HG02763 (cell line): ENCODE results near the gene THRAP3.
A peak's percentile ranks its signal among the peaks of the same experiment; 100 is the strongest.
"Not testable (repeated sequence)": the region's sequence is repeated elsewhere in the genome, so short reads cannot be mapped to it uniquely, and the experiment has no call there.

ENCODE experiments used
- ATAC-seq: cut with Tn5 transposase; IDR thresholded peaks from one replicate; pipeline ENCODE4 v1.9.1; 2021; ENCODE audit warnings: mild to moderate bottlenecking, moderate library complexity; ENCODE audit not compliant: unreplicated experiment

THRAP3 gene, protein sequence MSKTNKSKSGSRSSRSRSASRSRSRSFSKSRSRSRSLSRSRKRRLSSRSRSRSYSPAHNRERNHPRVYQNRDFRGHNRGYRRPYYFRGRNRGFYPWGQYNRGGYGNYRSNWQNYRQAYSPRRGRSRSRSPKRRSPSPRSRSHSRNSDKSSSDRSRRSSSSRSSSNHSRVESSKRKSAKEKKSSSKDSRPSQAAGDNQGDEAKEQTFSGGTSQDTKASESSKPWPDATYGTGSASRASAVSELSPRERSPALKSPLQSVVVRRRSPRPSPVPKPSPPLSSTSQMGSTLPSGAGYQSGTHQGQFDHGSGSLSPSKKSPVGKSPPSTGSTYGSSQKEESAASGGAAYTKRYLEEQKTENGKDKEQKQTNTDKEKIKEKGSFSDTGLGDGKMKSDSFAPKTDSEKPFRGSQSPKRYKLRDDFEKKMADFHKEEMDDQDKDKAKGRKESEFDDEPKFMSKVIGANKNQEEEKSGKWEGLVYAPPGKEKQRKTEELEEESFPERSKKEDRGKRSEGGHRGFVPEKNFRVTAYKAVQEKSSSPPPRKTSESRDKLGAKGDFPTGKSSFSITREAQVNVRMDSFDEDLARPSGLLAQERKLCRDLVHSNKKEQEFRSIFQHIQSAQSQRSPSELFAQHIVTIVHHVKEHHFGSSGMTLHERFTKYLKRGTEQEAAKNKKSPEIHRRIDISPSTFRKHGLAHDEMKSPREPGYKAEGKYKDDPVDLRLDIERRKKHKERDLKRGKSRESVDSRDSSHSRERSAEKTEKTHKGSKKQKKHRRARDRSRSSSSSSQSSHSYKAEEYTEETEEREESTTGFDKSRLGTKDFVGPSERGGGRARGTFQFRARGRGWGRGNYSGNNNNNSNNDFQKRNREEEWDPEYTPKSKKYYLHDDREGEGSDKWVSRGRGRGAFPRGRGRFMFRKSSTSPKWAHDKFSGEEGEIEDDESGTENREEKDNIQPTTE

DNA sequence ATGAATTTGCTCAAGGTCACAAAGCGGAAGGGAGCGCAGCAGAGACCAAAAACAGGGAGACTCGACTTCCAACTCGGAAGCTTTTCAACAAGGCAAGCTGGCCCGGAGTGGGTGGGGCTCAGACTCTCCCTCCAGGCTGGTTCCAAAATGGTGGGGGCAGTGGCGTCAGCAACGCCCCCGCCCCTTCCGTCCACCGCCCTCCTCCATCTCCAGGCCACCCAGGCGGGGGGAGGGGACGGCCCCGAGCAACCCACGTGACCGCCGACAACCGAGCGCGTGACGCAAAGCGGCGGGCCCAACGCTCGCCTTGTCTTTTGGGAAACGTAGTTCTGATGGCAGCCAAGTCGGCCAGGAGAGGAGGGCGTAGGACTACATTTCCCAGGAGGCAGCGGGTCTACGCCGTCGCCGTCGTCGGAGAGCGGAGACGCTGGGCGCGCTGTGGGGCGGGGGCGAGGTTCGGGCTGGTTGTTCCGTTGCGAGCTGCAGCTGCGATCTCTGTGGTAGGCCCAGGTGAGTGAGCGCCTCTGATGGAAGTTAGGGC lies at the start of gene THRAP3:
TSS of gene THRAP3 (plus strand) at position 448 of the 541 bp plus-strand sequence. CDS start 58,121 bp downstream, outside the sequence.
- peak; percentile 93 for ATAC-seq

DNA sequence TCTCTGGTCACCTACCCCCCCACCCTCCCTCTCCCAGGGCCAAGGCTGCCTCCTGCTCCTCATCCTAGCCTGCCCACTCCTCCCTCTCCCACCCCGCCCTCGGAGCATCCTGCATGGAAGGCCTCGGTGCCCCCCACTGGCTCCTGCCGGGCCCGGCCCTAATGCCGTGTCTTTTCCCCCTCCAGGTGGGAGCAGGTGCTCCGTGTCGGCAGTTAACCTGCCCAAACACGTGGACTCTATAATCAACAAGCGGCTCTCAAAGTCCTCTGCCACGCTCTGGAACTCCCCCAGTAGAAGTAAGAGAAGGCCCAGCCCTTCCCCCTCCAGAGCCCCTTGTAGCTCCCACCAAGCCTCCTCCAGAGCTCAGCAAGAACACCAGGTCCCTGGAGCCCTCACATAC lies 49.5 kb upstream of the THRAP3 start:
- ATAC-seq = no peak

- no peak for ATAC-seq
Observed at GRCh38 chr1:36175137-36176095, 48.8 kb upstream of the THRAP3 start.

DNA sequence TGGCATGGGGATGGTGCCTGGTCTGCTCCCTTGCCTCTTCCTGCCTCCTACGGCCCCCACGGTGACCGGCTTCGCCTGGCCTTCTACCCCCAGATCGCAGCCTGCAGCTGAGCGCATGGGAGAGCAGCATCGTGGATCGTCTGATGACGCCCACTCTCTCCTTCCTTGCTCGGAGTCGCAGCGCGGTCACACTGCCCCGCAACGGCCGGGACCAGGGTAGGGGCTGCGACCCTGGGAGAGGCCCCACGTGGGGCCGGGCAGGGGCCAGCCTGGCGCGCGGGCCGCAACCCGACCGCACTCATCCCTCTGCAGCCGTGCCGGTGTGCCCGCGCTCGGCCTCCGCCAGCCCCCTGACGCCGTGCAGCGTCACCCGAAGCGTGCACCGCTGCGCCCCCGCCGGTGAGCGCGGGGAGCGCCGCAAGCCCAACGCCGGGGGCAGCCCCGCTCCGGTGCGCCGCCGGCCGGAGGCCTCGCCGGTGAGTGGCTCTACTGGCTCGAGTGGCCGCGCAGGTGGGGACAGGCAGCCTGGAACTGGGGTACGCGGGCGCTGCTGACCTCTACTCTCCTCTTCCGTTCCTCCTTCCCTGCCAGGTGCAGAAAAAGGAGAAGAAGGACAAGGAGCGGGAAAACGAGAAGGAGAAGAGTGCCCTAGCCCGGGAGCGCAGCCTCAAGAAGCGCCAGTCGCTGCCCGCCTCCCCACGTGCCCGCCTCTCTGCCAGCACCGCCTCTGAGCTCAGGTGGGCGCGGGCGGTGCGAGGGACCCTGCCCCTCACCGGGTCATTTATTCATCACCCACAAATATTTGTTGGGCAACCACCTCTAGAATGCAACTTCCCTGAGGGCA lies 47.9 kb upstream of the THRAP3 start:
- no peak for ATAC-seq

DNA sequence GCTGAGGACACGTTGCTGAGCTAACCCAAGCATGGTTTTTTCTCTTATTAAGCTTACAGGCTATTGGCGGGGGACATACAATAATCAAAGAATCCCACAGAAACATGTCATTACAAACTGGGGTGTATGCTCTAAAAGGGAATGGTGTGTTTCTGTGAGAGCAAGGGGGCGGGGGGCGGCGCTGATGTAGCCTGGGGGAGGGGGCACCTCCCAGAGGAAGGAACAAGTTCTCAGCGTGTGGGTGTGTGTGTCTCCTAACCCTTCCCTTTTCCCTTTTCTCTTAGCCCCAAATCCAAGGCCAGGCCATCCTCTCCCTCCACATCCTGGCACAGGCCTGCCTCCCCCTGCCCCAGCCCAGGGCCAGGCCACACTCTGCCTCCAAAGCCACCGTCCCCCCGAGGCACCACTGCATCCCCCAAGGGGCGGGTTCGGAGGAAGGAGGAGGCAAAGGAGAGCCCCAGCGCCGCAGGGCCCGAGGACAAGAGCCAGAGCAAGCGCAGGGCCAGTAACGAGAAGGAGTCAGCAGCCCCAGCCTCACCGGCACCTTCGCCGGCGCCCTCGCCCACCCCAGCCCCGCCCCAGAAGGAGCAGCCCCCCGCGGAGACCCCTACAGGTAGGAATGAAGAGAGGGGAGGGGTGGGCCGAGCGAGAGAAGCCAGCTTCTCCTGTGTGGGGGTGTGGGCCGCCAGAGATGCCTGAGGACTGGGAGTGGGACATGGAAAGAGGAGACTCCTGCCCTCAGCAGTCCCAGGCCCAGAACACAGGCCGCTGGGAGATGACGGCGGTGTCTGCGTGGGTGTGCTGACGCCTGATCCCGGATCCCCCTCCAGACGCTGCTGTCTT lies 46.4 kb upstream of the THRAP3 start:
- no peak for ATAC-seq

- no peak for ATAC-seq
Observed at GRCh38 chr1:36178471-36179219, 45.6 kb upstream of the THRAP3 start.

- ATAC-seq = no peak
Observed at GRCh38 chr1:36179220-36179600, 45.0 kb upstream of the THRAP3 start.

DNA sequence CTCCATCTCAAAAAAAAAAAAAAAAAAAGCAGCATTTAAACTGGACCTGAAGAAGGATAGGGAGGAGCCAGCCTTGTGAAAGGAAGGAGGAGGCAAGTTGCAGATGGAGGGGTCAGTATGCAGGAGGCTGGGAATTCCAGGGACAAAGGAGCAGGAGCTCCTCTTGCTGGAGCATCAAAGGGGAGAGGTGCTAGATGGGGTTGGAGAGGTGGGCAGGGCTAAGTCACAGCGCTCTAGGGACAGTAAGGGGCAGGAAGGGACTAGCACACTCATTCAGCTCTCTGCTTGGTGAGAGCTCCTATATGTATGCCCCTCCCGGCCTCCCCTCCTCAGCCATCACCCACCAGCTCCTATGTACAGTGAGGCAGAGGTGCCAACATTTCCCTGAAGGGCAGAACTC lies 41.5 kb upstream of the THRAP3 start:
- ATAC-seq = no peak

DNA sequence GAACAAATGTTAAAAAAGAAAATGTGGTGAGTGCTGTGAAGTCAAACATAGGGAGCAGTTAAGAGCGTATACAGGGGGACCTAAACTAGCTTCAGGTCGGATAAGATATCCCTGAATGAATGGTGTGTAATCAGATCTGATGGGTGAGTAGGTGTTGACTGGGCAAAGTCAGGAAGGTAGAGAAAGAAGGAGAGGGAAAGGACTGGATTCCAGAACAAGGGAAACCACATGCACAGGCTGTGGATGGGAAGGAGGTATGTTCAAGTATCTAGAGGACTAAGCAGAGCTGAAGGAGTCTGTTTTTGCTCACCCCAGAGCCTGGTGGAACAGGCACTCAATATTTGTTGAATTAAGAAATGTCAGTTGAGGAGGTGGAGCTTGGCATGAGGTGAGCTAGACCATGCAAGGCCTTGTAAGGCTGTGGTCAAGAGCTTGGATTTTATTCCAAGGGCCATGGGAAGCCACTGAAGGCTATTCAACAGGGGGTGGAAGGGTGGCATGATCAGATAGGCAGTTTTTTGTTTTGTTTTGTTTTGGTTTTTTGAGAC lies 40.9 kb upstream of the THRAP3 start:
- ATAC-seq = no peak

DNA sequence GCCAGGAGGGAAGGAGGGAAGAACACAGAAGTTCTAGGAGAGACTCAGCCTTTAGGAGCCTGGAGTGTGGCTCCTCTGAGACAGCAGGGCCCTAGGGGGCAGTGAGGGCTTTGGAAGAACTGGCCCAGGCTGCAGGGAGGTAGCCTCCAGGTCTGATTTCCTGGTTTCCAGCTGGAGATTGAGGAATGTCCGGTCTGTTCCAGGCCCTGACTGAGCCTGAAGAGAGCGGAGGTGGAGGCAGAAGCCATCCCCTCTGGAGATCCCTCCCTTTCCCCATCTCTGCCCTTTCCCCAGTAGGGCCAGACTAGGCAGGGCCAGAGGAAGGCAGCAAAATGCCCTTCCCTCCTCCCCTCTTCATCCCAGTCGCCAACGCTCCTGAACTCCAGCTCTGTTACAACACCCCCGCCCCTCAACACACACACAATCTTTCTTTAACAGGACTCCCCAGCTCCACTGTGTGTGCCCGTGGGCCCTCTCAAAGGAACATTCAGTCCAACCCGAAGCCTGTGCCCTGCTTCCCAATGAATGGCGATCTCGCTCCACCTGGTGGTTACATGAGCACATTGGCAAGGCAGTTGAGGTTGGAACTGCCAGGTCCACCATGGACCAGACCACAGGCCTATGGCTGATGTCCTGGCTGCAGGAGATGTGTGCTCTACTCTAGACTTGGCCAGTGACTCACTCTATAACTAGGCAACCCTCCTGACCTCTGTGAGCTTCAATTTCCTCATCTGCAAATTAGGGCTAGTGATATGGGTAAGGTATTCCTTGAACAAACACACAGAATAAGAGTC lies 36.2 kb upstream of the THRAP3 start:
- ATAC-seq = no peak

DNA sequence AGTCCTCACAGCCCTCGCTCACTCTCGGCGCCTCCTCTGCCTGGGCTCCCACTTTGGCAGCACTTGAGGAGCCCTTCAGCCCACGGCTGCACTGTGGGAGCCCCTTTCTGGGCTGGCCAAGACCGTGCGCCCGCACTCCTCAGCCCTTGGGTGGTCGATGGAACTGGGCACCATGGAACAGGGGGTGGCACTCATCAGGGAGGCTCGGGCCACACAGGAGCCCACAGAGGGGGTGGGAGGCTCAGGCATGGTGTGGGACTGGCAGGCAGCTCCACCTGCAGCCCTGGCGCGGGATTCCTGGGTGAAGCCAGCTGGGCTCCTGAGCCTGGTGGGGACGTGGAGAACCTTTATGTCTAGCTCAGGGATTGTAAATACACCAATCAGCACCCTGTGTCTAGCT lies 27.4 kb upstream of the THRAP3 start:
- not testable (repeated sequence) for ATAC-seq

GRCh38 chr1:36198641-36199040 lies 25.6 kb upstream of the THRAP3 start:
- no peak for ATAC-seq

DNA sequence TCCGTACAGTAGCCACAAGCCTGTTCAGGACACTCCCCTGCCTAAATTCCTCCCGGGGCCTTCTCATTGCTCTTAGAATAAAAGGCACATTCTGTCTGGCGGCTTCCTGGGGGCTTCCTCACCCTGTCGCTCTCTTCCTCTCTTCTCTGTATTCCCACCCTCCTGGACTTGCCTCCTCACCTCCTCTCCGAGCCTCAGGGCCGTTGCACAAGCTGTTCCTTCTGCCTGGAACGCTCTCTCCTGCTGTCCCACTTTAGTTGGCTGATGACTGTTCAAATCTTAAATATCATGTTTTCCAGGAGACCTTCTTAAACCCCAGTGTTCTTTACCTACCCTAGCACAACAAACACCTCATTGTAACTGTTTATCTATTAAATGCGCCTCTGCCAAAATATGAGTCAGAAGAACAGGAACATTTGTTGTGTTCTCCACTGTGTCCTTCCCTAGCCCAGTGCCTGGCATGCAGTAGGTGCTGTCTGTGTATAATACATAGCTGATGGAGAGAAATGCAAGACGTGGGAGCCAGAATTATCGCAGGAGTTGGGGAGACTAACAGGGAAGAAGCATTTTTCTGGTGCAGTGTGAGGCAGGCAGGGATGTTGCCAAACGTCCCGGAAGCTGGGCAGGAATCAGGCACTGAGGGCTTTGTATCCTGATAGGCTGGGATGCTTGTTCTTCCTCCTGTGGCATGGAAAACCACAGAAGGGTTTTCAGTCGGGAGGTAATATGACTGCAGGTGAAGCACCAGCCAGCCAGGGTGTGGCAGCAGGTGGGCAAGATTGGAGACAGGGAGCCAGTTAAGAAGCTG lies 24.1 kb upstream of the THRAP3 start:
- ATAC-seq = no peak

DNA sequence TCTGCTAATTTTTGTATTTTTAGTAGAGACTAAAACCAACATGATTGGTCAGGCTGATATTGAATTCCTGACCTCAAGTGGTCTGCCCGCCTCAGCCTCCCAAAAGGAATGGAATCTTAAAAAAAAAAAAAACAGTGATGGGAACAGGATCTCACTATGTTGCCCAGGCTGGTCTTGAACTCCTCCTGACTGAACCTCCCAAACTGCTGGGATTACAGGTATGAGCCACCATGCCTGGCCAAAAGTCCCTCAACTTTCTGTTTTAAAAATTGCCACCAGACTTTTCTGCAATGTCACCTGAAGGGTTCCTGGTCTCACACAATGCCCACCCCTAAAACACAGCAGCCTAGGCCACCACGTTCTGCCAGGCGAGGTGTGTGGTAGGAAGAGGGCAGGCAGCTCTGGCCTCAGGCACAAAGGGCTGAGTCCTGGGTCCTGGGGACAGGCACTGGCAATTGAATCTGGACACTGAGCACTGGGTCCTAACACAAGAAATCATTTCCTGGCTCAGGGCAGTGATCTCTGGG lies 21.2 kb upstream of the THRAP3 start:
- no peak for ATAC-seq

DNA sequence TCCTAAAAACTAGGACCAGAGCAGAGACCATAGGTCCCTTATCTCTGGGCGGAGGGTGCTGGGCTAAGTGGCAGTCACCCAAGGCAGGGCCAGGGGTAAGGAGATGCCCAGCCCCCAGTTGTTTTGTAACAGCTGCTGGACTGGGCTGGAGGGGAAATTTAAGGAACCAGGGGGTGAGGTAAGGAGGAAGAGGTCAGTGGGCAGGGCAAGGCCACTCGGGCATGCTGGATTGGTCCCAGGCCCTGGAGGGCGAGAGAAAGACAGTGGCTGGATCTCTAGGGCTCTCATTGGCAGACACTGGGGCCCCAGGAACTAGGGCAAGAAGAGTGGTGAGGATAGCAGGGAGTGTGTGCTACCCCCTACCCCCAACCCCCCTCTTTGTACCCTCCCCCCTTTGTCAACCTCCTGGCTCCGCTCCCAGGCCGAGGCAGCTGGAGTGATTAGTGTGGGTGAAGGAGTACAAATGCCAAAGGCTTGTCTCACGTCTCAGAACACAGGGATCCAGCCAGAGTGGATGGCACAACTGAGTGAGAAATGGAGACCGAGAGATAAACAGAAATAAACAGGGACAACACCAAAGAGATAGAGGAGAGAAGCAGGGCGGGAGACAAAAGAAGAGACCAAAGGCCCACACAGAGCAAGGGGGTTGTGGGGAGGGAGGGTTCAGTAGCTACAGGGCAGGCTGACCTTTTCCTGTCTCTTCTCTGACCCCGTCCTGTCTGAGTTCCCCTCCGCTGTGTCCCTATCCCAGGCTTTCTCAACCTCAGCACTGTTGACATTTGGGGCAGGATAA lies 20.5 kb upstream of the THRAP3 start:
- no peak for ATAC-seq
